HEK293T (cell line): ENCODE data around the gene WDR5B.

Experiments used
- ARNT ChIP-seq: fragments of 450-650 bp; IDR thresholded peaks from 2 replicates; pipeline ENCODE4 v1.6.1; 2017; ENCODE audit warnings: mild to moderate bottlenecking
- BHLHE40 ChIP-seq: fragments of 450-650 bp; IDR thresholded peaks from 2 replicates; pipeline ENCODE4 v1.6.1; 2016; ENCODE audit warnings: mild to moderate bottlenecking, moderate library complexity, borderline replicate concordance
- NFRKB ChIP-seq: fragments of 450-650 bp; IDR thresholded peaks from 2 replicates; pipeline ENCODE4 v1.6.1; 2016; ENCODE audit warnings: mild to moderate bottlenecking, moderate library complexity
- TARDBP ChIP-seq: fragments of 450-650 bp; IDR thresholded peaks from 2 replicates; pipeline ENCODE4 v1.6.1; 2016
- ZNF384 ChIP-seq: fragments of 450-650 bp; IDR thresholded peaks from 2 replicates; pipeline ENCODE4 v1.6.1; 2016

DNA sequence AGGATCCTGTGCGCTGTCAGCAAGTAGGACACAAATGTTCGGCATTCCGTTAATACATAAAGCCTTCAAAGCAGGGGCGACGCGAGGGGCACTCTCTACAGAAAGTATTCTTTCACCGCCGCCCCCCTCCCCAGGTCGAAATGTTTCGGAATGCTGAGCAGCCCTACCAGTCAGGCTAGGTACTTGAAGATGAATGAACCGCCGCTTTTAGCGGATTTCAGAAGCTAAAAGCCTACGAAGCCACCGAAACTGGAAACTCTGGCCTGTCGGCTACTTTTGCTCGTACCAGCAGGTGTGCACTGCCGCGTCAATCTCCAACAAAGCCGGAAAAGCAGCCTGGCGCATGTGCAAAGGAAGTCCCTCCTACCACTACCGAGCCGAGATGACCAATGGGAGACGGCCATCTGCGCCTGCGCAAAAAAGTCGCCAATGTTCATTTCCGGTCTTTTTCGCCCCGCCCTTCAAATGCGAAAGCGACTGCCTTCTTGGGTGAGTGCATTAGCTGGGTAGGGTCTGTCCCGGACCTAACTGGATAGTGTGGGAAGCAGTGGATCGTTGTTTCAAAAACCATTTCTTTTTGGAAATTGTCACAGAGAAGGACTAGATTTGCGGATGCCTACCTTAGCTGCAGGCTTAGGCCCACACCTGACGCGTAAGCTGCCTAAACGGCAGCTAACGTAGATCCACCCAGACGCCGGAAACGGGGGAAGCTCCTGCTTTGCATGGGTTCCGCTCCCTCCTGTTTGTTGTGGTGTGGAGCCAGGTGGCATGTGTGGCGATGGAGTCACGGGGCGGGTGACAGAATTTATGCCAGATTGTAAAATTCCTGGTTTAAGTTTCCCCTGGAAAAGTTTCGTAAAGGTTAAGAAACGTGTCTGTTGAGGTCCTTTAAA is at the start of gene WDR5B:
- TF ChIP-seq ZNF384 (no peak), ARNT (no peak), NFRKB (no peak), BHLHE40 (no peak), TARDBP (no peak)
